Erythroblast (primary cell): ENCODE results near the gene GRK4.

Experiments
- GATA1 ChIP-seq: IDR thresholded peaks from 2 replicates; pipeline ENCODE4 v1.6.1; 2011; ENCODE audit warnings: low read depth, mild to moderate bottlenecking, control low read depth, low read length, moderate library complexity
- POLR2A ChIP-seq: IDR thresholded peaks from 2 replicates; pipeline ENCODE4 v1.6.1; 2011; ENCODE audit warnings: mild to moderate bottlenecking, low read length

- TF ChIP-seq POLR2A (no peak), GATA1 (no peak)
Observed at GRCh38 chr4:2933566-2934076, 29.8 kb upstream of the GRK4 start.
